ENCODE measurements around the gene CCBE1. TPM values are rescaled to one million over a fixed set of nuclear protein-coding genes. Genes with fewer than 3 reads are reported as not detected.

CCBE1 gene
- total RNA-seq, 3 donors from 2014 or later (not counting 1 experiment from before 2014, with no cell fraction given), result 0.05 TPM; not detected in 2

GRCh38 chr18:59694824-59695223, 2.4 kb downstream of the CCBE1 start:
- Histone ChIP-seq H3K36me3 (ENCODE audit: control insufficient read depth, insufficient read depth, low read length) (no peaks in the 10 kb centered on the region), H3K9me3 (ENCODE audit: control insufficient read depth, insufficient read depth, low read length) (no peaks in the 10 kb centered on the region), H3K27ac (ENCODE audit: low read length) (no peak overlapping the region), H3K4me1 (ENCODE audit: control insufficient read depth, insufficient read depth, low read length) (peaks cover 6% of the 10 kb centered on the region), H3K27me3 (ENCODE audit: control insufficient read depth, insufficient read depth, low read length) (peaks cover 7% of the 10 kb centered on the region), H3K4me3 (ENCODE audit: low read length) (no peak overlapping the region)
- DNase-seq (no peak), ATAC-seq (no peak)
- H3K9me3 Mint-ChIP-seq, result no peaks in the 10 kb centered on the region
- peaks cover 25 to 35% of the 10 kb centered on the region in 2 donors for H3K27me3 Mint-ChIP-seq (ENCODE audit: low read depth in 2 of 2)
- 62% methylated on average over 4 of the region's 4 CpGs for WGBS (ENCODE audit: insufficient coverage)
- H3K4me3 Mint-ChIP-seq, result no peak overlapping the region
- H3K36me3 Mint-ChIP-seq, result no peaks in the 10 kb centered on the region
- H3K27ac Mint-ChIP-seq, result no peak overlapping the region
- no peak for TF ChIP-seq CTCF (IDR thresholded peaks at IDR 0.05)
- H3K4me1 Mint-ChIP-seq, result no peaks in the 10 kb centered on the region
- intact Hi-C loops (cut with micrococcal nuclease), result no loop called here

DNA sequence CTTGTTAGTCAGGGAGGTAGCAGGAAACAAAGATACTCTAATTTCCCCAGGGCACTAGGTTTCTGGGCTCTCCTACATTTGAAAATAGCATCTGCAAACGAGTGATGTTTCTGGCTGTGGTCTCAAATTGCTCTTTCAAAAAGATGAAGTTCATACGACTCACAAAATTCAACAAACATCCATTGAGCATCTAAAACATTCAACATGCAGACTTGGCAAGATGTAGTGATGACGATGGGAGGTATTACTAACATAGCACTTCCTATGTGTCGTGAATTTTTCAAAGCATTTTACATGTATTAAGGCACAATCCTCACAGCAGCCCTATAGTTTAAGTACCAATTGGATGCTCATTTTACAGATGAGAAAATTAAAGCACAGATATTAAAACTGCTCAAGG, 5.2 kb downstream of the CCBE1 start:
- H3K27ac Mint-ChIP-seq, result no peak overlapping the region
- Histone ChIP-seq H3K9me3 (ENCODE audit: control insufficient read depth, insufficient read depth, low read length) (no peaks in the 10 kb centered on the region), H3K27ac (ENCODE audit: low read length) (no peak overlapping the region), H3K36me3 (ENCODE audit: control insufficient read depth, insufficient read depth, low read length) (no peaks in the 10 kb centered on the region), H3K4me3 (ENCODE audit: low read length) (no peak overlapping the region), H3K27me3 (ENCODE audit: control insufficient read depth, insufficient read depth, low read length) (peaks cover 3% of the 10 kb centered on the region), H3K4me1 (ENCODE audit: control insufficient read depth, insufficient read depth, low read length) (no peaks in the 10 kb centered on the region)
- H3K9me3 Mint-ChIP-seq, result no peaks in the 10 kb centered on the region
- 85% methylated on average over 3 of the region's 4 CpGs for WGBS (ENCODE audit: insufficient coverage)
- no peak overlapping the region for H3K4me3 Mint-ChIP-seq
- no peak for ATAC-seq
- peaks cover 22 to 24% of the 10 kb centered on the region in 2 donors for H3K27me3 Mint-ChIP-seq (ENCODE audit: low read depth in 2 of 2)
- no peaks in the 10 kb centered on the region for H3K36me3 Mint-ChIP-seq
- no peak for DNase-seq
- TF ChIP-seq CTCF (IDR thresholded peaks at IDR 0.05), result no peak
- H3K4me1 Mint-ChIP-seq, result no peaks in the 10 kb centered on the region
- intact Hi-C loops (cut with micrococcal nuclease), result no loop called here

DNA sequence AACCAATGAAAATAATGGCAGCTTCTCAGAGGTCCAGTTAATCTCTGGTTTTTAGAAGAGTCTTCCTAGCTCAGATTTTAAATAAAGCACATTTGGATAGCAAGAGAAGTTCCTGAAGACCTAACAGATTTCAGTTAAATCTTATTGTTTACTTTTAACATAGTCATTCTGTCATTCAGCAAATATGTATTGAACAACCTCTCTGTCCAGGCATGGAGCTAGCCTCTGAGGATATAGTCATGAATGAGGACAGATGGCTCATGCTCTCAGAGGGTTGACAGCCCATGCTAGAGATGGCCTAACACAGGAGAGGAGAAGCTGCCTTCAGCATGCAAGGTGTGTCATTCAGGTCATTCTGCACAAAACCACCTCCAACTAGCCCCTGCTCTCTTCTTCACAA, 6.2 kb downstream of the CCBE1 start:
- Mint-ChIP-seq H3K27ac (no peak overlapping the region), H3K4me3 (no peak overlapping the region), H3K27me3 (ENCODE audit: low read depth in 2 of 2) (peaks cover 17 to 18% of the 10 kb centered on the region in 2 donors), H3K9me3 (no peaks in the 10 kb centered on the region), H3K36me3 (no peaks in the 10 kb centered on the region), H3K4me1 (no peaks in the 10 kb centered on the region)
- H3K9me3 ChIP-seq (ENCODE audit: control insufficient read depth, insufficient read depth, low read length), result no peaks in the 10 kb centered on the region
- H3K27ac ChIP-seq (ENCODE audit: low read length), result no peak overlapping the region
- H3K36me3 ChIP-seq (ENCODE audit: control insufficient read depth, insufficient read depth, low read length), result no peaks in the 10 kb centered on the region
- no peaks in the 10 kb centered on the region for H3K4me1 ChIP-seq (ENCODE audit: control insufficient read depth, insufficient read depth, low read length)
- no peak for ATAC-seq
- no peak overlapping the region for H3K4me3 ChIP-seq (ENCODE audit: low read length)
- intact Hi-C loops (cut with micrococcal nuclease), result no loop called here
- peaks cover 3% of the 10 kb centered on the region for H3K27me3 ChIP-seq (ENCODE audit: control insufficient read depth, insufficient read depth, low read length)
- no peak for TF ChIP-seq CTCF (IDR thresholded peaks at IDR 0.05)
- no peak for DNase-seq

DNA sequence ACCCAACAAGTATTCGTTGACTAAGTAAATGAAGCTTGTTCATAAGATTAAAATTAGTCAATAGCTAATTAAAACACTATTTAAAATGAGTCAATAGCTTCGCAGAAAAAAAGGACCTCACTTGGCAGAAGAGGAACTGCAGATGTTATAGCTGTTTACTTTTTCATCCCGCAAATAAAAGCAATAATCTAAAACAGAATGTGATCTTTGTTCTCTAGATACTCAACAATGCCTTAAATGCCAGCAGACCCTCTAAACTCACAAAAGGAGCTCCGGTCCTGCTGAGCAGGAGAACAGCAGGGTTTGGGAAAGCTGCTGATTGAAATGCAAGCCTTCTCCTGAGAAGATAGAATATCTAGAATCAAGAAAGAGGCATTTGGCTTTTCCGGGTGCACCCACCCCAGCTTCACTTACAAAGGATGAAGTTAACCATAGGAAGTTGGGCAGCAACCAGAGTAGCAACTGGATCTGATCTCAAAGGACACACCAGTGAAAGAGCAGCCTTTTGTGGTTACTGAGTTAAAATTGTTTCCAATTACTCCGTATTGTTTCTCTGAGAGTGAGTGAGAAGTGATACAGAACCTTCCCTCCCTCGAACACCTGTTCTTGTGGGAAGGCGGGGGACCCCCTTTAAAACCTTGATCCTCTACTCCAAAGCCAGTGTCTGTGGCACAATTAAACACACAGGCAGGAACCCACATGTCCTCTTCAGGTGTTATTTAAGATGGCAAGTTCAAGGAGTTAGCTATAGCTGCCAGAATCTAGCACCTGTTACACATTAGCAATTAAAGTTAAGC, 6.8 kb downstream of the CCBE1 start:
- H3K4me1 Mint-ChIP-seq, result no peaks in the 10 kb centered on the region
- no peak overlapping the region for H3K4me3 Mint-ChIP-seq
- peaks cover 12% of the 10 kb centered on the region in 2 donors for H3K27me3 Mint-ChIP-seq (ENCODE audit: low read depth in 2 of 2)
- Histone ChIP-seq H3K36me3 (ENCODE audit: control insufficient read depth, insufficient read depth, low read length) (no peaks in the 10 kb centered on the region), H3K4me3 (ENCODE audit: low read length) (no peak overlapping the region), H3K27ac (ENCODE audit: low read length) (no peak overlapping the region), H3K27me3 (ENCODE audit: control insufficient read depth, insufficient read depth, low read length) (no peaks in the 10 kb centered on the region), H3K9me3 (ENCODE audit: control insufficient read depth, insufficient read depth, low read length) (no peaks in the 10 kb centered on the region), H3K4me1 (ENCODE audit: control insufficient read depth, insufficient read depth, low read length) (no peaks in the 10 kb centered on the region)
- DNase-seq (no peak), ATAC-seq (no peak)
- no peaks in the 10 kb centered on the region for H3K9me3 Mint-ChIP-seq
- H3K27ac Mint-ChIP-seq, result no peak overlapping the region
- WGBS (ENCODE audit: insufficient coverage), result 27% methylated on average over 4 of the region's 8 CpGs
- intact Hi-C loops (cut with micrococcal nuclease), result no loop called here
- no peak for TF ChIP-seq CTCF (IDR thresholded peaks at IDR 0.05)
- H3K36me3 Mint-ChIP-seq, result no peaks in the 10 kb centered on the region

All from natural killer cell (primary cell).